K562 (cell line): ENCODE data around the gene GCK.
"Not testable (repeated sequence)": the region's sequence is repeated elsewhere in the genome, so short reads cannot be mapped to it uniquely, and the experiment has no call there.

ENCODE experiments used
- DPF2 ChIP-seq: fragments of 450-650 bp; IDR thresholded peaks from 2 replicates; pipeline ENCODE4 v1.6.1; 2016
- NR4A1 ChIP-seq, 2 experiments: fragments of 250-450 bp in 1 of 2; fragments of 450-650 bp in 1 of 2; sonication (Bioruptor Pico) in 1 of 2; IDR thresholded peaks; 2 replicates each; pipeline versions ENCODE4 v1.4.0 to v1.6.1; 2016 to 2020; ENCODE audit warnings: mild to moderate bottlenecking in 2 of 2, missing compliant biosample characterization in 1 of 2, missing genetic modification characterization in 1 of 2, moderate library complexity in 1 of 2
- PHF8 ChIP-seq: fragments of 200-600 bp; sonication (generic); IDR thresholded peaks from 2 replicates; pipeline ENCODE4 v1.6.1; 2012; ENCODE audit warnings: mixed run types, mild to moderate bottlenecking, inconsistent platforms, low read length, moderate library complexity, borderline replicate concordance
- ZBTB7A ChIP-seq: IDR thresholded peaks from 2 replicates; pipeline ENCODE4 v1.6.1; 2011; ENCODE audit warnings: low read depth, mild to moderate bottlenecking, low read length, moderate library complexity, borderline replicate concordance; ENCODE audit not compliant: control insufficient read depth
- TF ChIP-seq, protein P1 (sequence below): fragments of 200-800 bp; sonication (Bioruptor generic); IDR thresholded peaks from 2 replicates; pipeline ENCODE4 v1.6.1; 2016; ENCODE audit warnings: missing genetic modification characterization, missing compliant biosample characterization

DNA sequence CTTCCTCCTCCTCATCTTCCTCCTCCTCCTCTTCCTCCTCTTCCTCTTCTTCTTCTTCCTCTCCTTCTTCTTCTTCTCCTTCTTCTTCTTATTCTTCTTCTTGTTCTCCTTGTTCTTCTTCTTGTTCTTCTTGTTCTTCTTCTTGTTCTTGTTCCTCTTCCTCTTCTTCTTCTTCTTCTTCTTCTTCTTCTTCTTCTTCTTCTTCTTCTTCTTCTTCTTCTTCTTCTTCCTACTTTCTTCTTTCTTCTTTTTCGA lies 14.6 kb downstream of the GCK start:
- TF ChIP-seq DPF2; PHF8; ZBTB7A; NR4A1 (CRISPR knock-in tag; IDR thresholded peaks at IDR 0.05); NR4A1 (tag; IDR thresholded peaks at IDR 0.05): not testable (repeated sequence)
- TF ChIP-seq, protein P1, sequence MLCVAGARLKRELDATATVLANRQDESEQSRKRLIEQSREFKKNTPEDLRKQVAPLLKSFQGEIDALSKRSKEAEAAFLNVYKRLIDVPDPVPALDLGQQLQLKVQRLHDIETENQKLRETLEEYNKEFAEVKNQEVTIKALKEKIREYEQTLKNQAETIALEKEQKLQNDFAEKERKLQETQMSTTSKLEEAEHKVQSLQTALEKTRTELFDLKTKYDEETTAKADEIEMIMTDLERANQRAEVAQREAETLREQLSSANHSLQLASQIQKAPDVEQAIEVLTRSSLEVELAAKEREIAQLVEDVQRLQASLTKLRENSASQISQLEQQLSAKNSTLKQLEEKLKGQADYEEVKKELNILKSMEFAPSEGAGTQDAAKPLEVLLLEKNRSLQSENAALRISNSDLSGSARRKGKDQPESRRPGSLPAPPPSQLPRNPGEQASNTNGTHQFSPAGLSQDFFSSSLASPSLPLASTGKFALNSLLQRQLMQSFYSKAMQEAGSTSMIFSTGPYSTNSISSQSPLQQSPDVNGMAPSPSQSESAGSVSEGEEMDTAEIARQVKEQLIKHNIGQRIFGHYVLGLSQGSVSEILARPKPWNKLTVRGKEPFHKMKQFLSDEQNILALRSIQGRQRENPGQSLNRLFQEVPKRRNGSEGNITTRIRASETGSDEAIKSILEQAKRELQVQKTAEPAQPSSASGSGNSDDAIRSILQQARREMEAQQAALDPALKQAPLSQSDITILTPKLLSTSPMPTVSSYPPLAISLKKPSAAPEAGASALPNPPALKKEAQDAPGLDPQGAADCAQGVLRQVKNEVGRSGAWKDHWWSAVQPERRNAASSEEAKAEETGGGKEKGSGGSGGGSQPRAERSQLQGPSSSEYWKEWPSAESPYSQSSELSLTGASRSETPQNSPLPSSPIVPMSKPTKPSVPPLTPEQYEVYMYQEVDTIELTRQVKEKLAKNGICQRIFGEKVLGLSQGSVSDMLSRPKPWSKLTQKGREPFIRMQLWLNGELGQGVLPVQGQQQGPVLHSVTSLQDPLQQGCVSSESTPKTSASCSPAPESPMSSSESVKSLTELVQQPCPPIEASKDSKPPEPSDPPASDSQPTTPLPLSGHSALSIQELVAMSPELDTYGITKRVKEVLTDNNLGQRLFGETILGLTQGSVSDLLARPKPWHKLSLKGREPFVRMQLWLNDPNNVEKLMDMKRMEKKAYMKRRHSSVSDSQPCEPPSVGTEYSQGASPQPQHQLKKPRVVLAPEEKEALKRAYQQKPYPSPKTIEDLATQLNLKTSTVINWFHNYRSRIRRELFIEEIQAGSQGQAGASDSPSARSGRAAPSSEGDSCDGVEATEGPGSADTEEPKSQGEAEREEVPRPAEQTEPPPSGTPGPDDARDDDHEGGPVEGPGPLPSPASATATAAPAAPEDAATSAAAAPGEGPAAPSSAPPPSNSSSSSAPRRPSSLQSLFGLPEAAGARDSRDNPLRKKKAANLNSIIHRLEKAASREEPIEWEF: not testable (repeated sequence)
